ENCODE data around the gene GSAP.

GSAP gene

DNA sequence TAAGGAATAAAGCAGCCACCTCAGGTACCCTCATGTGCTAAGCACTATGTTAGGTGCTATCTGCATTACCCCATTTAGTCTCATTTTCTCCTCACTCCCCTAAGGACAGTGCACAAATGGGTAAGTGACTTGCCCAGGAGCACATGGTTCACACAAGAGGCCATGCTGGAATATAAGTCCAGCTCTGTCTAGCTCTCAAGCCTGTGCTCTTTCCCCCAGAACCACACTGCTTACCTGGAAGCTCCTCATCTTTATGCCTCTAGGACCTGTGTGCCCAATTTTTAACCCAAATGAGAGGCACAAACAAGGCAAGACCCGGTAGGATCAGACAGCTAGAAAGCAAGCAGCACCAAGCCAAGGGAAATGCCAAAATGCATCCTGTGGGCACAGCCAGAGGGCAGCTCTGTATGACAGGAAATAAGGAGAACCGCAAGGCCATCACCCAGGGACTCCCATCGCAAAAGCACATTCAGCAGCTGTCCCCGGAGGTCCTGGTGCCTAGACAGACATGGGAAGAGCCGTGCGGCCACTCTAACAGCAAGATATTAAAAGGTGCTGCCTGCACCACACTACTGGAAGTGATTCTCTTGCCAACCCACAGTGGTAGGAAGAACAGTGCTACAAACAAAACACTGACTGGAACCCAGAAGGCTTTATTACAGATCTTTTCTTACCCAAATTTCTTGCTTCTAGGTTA lies 88.1 kb downstream of the GSAP start:
- no peak for DNase-seq (ENCODE audit: low read depth)

DNA sequence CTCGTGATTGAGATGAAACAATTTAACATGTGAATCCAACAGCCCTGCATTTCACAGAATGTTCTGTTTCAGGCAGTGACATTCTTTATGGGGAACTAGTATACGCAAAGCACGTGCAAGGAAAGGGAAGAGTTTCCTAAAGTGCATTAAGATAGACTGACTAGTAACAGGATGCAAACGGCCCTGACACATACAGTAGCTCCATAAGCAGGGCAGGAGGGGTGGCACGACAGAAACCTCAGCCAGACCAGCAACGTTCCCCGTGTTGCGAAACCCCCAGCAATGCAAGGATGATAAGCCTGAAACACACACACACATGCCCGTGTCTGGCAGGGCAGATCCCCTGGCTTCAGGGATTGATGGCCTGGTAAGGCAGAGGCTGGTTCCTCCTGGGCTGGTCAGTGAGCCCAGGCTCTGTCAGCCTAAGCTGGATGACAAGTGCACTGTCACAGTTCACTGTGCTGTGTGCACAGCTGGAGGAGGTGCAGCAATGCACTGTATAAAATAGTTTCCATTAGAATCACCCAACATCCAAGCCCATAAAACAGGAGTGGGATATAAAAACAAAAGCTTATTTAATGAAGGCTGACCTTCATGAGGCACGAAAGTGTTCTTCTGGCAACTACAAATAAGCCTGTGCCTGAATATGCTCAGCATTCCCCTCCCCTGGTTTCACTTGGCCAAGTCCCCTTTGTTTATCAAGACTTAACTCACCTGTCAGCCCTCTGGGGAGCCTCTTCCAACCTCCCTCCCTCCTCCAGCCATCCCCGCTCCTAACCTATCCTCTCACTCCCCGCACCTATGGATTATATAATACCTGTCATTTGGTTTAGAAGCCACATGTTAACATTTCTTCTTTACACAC lies 88.8 kb downstream of the GSAP start:
- DNase-seq (ENCODE audit: low read depth) = no peak

DNA sequence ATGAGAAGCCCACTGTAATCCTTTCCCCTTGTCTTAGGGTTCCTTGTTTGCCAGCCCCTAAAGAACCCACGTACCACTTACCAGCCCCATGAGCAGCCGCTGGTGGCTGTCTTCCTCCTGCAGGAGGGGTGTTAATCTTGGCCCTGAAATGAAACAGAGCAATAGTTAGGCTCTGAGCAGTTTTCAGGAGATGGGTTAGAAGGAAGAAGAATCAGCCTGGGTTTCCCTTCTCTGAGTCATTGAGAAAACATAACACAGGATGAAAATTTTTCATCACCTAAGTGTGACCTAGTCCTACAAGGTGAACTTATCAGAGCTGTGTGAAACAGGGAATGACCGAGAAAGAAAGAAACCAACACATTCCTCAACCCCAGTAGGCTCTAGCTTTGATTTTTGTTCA lies 90.0 kb downstream of the GSAP start:
- no peak for DNase-seq (ENCODE audit: low read depth)

DNA sequence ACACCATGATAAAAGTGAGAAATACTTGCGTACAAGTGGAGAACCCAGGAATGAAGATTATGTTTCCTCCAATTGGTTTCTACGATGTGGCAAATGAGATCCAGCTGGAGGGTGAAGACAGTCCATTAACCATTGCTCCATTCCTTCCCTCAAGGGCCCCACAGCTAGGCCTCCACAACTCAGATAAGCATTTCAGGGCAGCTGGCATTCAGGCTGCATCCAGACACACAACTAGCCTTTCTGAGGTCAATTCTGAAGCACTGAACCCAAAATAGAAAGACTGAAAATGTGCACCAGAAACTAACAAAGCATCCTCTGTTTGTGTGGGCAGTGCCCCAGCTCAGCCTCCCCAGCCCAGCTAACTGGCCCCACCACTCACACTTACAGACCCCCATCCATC lies 94.8 kb downstream of the GSAP start:
- DNase-seq (ENCODE audit: low read depth) = no peak

DNA sequence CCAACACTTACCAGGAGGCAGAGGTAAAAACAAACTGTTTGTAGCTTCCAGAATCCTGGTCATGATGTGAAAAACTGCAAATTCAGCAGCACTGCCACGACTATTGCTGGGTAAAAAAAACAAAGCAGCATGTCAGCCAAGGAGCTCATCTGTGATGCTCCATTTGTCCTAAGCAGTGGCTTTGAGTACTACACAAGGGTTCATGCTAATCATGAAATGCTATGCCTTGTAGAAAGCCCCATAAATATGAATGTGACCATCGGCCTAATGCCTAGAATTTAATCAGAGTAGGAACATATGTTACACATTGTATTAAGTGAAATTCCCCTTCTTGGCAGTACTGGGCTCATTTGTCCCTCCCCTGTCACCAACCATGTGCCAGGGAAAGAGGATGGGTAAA lies 95.4 kb downstream of the GSAP start:
- no peak for DNase-seq (ENCODE audit: low read depth)

DNA sequence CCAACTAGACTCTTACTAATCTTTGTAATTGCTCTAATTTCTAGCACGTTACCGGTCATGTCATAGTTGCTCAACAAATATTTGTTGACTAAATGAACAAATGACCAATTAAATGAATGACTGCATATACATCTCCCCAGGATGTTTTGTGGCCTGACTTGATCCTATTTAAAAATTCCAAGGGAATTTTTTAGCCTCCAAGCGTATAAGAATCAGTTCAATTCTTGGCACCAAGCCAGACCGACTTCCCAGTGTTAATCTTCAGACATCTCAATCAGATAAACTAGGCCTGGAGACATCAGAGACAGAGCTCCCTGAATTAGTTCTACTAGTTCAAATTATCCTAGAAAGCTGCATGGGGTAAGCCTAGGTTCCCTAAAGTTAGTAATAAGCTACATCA lies 96.0 kb downstream of the GSAP start:
- no peak for DNase-seq (ENCODE audit: low read depth)

DNA sequence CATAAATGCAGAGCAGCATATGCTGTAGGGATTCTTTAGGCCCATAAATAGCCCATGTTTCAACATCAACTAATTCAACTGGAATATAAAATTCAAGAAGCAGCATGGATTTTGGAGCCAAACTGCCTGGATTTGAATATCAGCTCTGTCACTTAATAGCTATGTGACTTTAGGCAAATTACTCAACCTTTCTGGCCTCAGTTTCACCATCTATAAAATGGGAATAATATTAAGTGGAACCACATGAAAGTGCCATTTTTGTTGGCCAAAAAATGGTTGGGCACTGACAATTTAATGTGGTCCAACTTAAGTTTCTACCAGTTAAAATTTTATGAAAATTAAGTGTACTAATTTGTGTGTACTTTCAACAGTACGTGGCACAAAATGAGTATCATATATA lies 98.1 kb downstream of the GSAP start:
- DNase-seq (ENCODE audit: low read depth) = no peak

DNA sequence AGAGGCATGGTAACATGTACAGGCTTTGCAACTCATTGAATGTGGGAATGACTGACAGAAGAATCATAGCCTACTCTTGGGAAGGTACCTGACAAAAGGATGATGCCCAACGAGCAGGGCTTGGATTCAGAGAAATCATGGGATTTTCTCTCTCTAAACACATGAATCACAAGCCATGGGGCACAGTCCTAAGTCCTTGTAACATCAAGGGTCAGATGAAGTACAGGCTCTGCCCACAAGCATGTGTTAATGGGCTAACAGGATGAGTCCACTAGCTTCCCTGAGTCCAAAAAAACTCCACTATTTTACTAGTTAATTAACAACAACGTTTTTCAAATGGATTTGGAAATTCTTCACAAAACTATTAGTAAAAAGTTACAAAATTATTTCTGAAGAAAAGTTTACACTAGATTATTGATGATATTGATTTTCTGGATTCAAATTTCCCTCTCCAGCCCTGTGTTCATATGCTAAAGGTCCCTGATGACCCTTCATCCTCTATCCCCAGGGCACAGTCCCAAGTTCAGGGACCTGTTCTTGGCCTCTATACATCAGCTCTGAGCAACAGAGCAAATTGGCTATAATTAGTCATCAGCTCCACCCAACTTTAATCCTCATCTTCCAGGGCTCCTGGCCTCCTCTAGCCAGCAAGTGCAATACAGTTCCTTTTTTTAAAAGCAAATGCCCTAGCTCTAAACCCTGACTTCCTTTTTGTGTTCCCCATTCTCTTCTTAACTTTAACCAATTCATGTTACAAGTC lies 99.8 kb downstream of the GSAP start:
- DNase-seq (ENCODE audit: low read depth) = no peak

DNA sequence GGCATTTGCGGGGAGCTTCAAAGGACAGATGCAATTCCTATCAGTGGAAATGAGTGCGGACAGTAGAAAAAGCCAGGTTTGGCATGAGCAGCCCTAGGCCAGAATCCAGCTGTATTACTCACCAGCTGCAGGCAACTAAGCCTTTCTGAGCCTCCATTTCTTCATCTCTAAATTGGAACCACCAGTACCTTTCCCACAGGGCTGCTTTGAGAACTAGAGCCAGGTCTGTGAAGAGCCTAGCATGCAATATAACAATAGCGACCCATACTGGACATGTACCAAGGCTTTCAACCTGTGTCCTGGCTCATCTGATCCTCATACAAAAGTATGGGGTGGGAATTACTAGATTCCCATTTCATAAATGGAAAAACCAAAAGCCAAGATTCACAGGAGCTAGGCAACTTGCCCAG lies 101.0 kb downstream of the GSAP start:
- no peak for DNase-seq (ENCODE audit: low read depth)

DNA sequence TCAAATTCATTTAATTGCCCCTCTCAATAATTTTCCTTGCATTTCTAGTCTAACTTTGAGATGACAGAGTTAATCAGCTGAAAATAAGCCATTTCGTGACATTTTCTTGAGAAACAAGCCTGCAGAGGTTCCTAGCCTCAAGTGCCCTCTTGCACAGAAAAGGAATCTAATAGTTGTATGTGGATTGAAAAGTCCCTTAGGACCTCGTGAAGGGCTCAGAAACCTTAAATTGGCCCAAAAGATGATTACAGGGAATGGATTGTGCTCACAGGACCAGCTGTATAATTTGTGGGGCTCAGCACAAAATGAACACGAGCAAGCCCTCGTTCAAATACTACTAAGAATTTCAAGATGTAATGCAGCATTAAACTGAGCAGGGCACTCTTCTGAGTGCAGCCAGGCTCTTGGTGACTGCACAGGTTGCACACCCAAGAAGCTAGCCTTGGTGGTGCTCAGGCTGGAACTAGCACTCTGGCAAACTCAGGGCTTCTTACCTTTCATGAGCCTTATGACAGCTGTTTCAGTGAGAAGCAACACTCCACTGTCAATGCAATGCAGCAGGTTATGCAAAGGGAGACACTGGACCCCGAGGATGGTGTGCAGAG lies 102.2 kb downstream of the GSAP start:
- DNase-seq (ENCODE audit: low read depth) = no peak

DNA sequence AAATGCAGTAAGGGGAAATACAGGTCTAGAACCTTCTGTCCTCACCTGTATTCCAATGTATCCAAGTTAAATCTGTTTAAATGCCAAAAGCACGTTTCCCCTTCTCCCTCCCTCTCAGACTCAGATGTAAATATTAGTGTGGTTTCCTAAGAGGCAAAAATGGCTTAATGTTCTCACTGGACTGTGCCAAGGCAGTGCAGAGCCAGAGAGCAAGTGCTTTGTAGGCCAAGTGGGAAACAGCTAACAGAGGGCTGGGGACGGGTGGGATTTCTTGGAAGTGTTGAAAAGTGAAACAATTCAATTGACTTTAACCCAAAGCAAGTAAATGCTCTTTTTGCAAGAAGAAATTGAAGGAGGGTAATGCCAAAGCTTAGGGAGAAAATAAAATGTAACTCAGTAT lies 103.1 kb downstream of the GSAP start:
- no peak for DNase-seq (ENCODE audit: low read depth)

DNA sequence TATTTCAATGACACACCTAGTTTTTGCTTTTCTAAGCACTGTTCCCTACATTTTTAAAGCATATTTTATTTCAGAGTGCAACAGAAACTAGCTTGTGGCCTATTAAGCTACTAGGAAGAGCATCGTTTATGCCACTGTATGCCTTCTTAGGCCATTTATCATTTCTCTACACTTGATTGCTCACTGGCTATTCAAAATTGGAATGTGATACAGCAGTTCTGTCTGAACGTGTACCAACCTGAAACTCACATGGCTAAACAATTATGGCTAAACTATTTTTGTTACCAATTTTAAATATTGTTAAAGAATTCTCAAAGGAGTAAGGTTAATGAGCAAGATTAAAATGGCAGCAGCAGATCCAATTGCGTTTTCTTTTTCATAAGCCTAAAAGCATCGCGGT lies 105.2 kb downstream of the GSAP start:
- DNase-seq (ENCODE audit: low read depth) = no peak

DNA sequence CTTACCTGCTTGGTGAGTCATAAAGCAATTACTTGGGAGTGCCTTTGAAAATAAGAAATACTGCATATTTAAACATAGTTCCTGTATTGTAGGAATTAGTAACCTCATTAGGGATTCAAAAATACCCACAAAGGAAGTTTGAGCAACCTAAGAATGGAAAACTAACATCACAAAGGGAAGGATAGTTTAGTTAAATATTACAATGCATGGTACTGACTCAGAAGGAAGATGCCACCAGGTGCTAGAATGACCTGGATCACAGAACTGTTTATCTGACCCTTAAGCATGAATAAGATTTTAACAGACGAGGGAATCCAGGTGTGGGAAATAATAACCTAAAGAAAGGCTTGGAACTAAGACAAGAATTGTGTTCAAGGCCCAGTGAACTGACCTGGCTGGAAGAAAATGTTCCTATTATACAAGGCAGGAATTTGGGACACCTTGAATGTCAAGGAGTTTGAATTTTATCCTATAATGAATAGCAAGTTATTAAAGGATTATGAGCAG lies 106.4 kb downstream of the GSAP start:
- DNase-seq (ENCODE audit: low read depth) = no peak

DNA sequence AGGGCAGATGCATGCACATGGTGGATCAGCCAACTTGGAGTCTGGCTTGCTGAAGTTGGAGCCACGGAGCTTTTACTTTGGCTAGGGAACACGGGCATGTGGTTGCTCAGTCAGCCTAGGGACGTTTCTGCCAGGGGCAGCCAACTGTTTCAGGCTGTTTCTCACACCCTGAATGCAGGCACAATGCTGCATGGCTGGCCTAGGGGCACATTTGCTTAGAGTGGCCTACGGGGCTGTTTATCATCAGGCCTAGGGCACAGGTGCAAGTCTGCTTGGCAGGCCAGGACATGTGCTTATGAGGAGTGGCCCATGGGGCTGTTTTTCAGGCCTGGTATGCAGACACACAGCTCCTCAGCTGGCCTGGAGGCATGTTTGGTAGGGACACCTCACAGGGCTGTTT lies 107.4 kb downstream of the GSAP start:
- no peak for DNase-seq (ENCODE audit: low read depth)

DNA sequence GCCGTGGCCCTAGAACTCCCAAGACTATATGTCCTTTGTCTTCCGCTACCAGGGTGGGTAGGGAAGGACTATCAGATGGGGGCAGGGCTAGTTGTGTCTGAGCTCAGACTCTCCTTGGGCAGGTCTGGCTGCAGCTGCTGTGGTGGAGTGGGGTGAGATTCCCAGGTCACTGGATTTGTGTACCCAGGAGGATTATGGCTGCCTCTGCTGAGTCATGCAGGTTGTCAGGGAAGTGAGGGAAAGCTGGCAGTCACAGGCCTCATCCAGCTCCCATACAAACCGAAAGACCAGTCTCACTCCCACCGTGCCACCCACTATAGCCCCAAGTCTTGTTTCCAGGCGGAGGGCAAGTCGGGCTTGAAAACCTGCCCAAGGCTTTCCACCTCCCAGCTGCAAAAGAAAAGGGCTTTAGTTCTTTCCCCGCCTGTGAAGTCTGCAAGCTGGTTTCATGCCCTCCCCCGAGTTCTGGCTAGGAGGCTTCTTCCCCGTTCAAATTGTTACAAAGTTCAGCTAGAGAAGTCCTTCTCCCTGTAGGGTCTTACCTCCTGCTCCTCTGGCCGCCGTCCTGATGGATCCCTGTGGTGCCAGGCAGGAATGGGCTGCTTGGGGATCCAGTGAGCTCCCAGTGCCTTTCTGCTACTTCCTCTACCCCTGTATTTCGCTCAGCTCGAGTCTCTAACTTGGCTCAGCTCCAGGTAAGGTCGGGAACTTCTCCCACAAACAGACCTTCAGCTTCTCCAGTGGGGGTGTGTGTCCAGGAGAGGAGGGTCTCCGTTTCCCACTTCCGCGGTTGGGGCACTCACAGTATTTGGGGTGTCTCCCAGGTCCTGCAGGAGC lies 109.7 kb downstream of the GSAP start:
- no peak for DNase-seq (ENCODE audit: low read depth)

DNA sequence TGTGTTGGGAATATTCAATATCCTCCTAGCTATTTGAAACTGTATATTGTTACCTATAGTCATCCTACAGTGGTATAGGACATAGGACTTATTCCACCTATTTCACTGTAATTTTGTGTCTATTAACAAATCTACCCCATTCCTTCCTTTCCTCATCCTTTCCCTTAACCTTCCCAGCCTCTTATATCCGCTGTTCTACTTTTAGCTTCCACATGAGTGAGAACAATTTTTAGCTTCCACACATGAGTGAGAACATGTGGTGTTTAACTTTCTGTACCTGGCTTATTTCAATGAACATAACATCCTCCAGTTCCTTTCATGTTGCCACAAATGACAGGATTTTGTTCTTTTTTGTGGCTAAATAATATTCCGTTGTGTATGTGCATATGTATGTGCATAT lies 120.6 kb downstream of the GSAP start:
- DNase-seq (ENCODE audit: low read depth) = no peak

DNA sequence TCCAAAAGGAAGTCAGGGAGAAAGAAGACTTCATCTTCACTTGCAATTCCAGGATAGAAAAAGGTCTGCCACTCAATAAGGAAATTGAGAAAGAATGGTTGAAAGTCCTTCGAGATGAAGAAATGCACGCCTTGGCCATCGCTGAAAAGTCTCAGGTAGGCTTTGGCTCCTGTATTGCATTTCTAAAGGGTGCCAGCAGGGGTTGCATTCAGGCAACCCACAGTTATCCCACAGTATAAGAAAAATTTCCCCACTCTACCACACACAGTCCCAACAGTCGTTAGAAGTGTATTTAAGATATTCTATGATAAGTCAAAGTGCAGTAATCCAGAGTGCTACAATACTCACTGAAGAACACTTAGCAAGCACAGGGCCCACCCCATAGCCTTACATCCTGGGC lies 123.1 kb downstream of the GSAP start:
- DNase-seq (ENCODE audit: low read depth) = no peak

DNA sequence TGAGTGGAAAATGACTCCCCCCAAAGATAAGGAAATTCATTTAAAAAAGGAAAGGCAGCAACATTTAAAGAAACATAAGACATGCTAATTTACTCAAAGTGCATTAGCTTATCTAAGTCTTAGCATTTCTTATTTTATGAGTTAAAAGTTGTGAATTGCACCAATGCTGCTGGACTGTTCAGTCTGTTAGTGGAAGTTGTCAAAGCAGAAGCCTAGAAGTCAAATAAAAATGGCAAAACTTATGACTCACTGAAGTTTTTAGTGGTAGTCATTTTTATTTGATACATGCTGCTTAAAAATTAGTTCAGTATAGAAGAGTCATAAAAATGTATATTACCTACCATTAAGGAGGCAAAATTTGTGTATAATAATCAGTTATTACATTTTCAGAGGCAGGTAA lies 125.7 kb downstream of the GSAP start:
- no peak for DNase-seq (ENCODE audit: low read depth)

DNA sequence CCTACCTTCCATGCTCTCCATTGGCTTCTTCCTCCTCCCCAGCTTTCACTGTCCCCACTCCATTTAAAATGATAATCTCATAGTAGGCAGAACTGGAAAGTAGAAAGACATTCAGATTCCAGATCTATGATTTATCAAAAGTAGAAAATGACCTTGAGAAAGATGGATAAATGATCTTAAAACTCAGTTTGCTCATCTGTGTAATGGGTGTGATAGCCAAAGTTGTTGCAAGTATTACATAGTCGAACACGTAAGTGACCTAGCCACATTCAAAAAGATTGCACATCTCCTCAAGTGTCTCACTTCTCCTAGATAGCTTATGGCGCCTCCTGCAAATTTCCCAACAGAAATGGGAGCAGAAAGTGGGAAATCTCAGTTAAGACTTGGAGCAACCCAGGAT lies 126.8 kb downstream of the GSAP start:
- DNase-seq (ENCODE audit: low read depth) = no peak

DNA sequence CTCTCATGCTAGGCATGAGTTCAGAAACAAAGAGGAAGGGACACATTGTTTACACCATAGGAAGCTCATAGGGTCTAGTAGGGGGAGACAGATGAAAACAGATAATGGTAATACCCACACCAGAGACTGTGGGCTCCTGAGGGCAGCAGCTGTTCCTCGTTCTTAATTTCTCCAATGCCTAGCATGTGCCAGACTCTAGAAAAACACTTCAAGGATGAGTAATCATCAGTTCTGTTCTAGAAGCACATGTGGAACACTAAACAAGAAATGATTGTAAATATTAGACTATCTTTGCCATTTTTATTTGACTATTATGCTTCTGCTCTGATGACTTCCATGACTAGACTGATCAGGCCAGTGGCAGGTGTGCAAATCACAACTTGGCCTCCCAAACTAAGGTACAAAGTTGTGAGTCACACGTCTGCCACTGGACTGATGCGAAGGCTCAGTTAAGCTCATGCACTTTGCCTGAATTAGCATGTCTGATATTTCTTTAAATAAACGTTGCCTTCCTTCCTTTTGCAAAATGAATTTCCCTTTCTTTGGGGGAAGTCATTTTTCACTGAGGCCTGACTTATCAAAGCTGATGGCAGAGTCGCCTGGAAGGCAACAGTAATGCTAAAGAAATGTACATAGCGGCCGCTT lies 127.4 kb downstream of the GSAP start:
- no peak for DNase-seq (ENCODE audit: low read depth)

DNA sequence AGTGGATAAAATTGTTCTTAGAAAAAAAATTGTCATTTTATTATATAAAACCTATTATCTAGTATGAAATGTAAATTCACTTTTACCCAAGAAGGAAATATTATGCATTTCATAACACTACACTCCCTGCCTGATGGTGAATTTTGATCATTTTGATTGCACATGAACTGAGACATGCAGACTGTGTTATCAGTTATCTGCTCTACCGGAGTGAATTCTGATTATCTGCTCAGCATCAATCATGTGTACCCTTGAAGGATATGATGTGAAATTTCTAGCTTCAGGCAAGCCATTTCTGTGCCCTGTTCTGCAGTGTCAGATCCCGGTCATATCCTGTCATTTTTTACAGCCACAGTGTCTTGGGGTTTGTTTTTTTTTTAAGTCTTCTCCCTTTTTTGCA lies 131.5 kb downstream of the GSAP start:
- no peak for DNase-seq (ENCODE audit: low read depth)
